HCT116 (cell line): ENCODE results near the gene PKN2.
"Not testable (repeated sequence)": the region's sequence is repeated elsewhere in the genome, so short reads cannot be mapped to it uniquely, and the experiment has no call there.

Source experiments
- CBX3 ChIP-seq: IDR thresholded peaks from 2 replicates; pipeline ENCODE4 v1.6.1; 2012; ENCODE audit warnings: low read depth
- CEBPB ChIP-seq: IDR thresholded peaks from 2 replicates; pipeline ENCODE4 v1.6.1; 2012; ENCODE audit warnings: low read depth
- CTCF ChIP-seq, 3 experiments: fragments of 200-600 bp in 1 of 3; sonication (generic) in 1 of 3; IDR thresholded peaks in 2 of 3; conservative IDR thresholded peaks in 1 of 3; 2 replicates each; pipeline ENCODE4 v1.5.1; 2012 to 2017; ENCODE audit warnings: low read depth in 2 of 3, low read length in 2 of 3, antibody characterized with exemption in 1 of 3, borderline replicate concordance in 1 of 3, control low read depth in 1 of 3, mild to moderate bottlenecking in 1 of 3, mixed read lengths in 1 of 3, mixed run types in 1 of 3, moderate library complexity in 1 of 3; ENCODE audit not compliant: insufficient read depth in 1 of 3
- EZH2 ChIP-seq: fragments of 200-600 bp; sonication (generic); IDR thresholded peaks from 2 replicates; pipeline ENCODE4 v1.6.1; 2017; ENCODE audit warnings: antibody characterized with exemption, mixed run types
- EZH2phosphoT487 ChIP-seq: fragments of 200-600 bp; IDR thresholded peaks from 2 replicates; pipeline ENCODE4 v1.6.1; 2018; ENCODE audit warnings: antibody characterized with exemption, borderline replicate concordance
- JUND ChIP-seq: IDR thresholded peaks from 2 replicates; pipeline ENCODE4 v1.6.1; 2012
- POLR2A ChIP-seq: IDR thresholded peaks from 2 replicates; pipeline ENCODE4 v1.7.0; 2011; ENCODE audit warnings: borderline replicate concordance; ENCODE audit not compliant: insufficient read depth, insufficient read length; ENCODE audit errors: extremely low read depth
- POLR2AphosphoS5 ChIP-seq: IDR thresholded peaks from 2 replicates; pipeline ENCODE4 v1.6.1; 2011; ENCODE audit warnings: mild to moderate bottlenecking, low read depth, low read length, moderate library complexity
- RAD21 ChIP-seq: IDR thresholded peaks from 2 replicates; pipeline ENCODE4 v1.6.1; 2012; ENCODE audit warnings: low read depth, mild to moderate bottlenecking
- YY1 ChIP-seq: IDR thresholded peaks from 2 replicates; pipeline ENCODE4 v1.6.1; 2011; ENCODE audit warnings: low read length, low read depth, moderate library complexity, mild to moderate bottlenecking; ENCODE audit not compliant: insufficient replicate concordance; ENCODE audit errors: extremely low read depth
- ZNF274 ChIP-seq: fragments of 200-500 bp; sonication (Bioruptor generic); IDR thresholded peaks from 2 replicates; pipeline ENCODE4 v1.6.1; 2014; ENCODE audit warnings: mild to moderate bottlenecking, low read depth, low read length, inconsistent platforms
- TF ChIP-seq, protein P1 (sequence below): IDR thresholded peaks from 2 replicates; pipeline ENCODE4 v1.6.1; 2012
- TF ChIP-seq, protein P2 (sequence below): IDR thresholded peaks from 2 replicates; pipeline ENCODE4 v1.6.1; 2011; ENCODE audit warnings: mild to moderate bottlenecking, low read length, moderate library complexity; ENCODE audit not compliant: insufficient replicate concordance; ENCODE audit errors: extremely low read depth

- not testable (repeated sequence) for TF ChIP-seq EZH2; CTCF (IDR thresholded peaks at IDR 0.05 in 2 of 3, conservative IDR thresholded peaks at IDR 0.05 in 1 of 3; ENCODE audit: borderline replicate concordance in 1 of 3, insufficient read depth in 1 of 3, low read depth in 2 of 3, low read length in 2 of 3); POLR2A; RAD21; JUND; YY1; ZNF274; CBX3; CEBPB; EZH2phosphoT487; POLR2AphosphoS5
- TF ChIP-seq, protein P1, sequence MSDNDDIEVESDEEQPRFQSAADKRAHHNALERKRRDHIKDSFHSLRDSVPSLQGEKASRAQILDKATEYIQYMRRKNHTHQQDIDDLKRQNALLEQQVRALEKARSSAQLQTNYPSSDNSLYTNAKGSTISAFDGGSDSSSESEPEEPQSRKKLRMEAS = not testable (repeated sequence)
- TF ChIP-seq, protein P2, sequence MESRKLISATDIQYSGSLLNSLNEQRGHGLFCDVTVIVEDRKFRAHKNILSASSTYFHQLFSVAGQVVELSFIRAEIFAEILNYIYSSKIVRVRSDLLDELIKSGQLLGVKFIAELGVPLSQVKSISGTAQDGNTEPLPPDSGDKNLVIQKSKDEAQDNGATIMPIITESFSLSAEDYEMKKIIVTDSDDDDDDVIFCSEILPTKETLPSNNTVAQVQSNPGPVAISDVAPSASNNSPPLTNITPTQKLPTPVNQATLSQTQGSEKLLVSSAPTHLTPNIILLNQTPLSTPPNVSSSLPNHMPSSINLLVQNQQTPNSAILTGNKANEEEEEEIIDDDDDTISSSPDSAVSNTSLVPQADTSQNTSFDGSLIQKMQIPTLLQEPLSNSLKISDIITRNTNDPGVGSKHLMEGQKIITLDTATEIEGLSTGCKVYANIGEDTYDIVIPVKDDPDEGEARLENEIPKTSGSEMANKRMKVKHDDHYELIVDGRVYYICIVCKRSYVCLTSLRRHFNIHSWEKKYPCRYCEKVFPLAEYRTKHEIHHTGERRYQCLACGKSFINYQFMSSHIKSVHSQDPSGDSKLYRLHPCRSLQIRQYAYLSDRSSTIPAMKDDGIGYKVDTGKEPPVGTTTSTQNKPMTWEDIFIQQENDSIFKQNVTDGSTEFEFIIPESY = not testable (repeated sequence)
Measured at GRCh38 chr1:88712907-88713306, 28.8 kb downstream of the PKN2 start.
